ENCODE measurements around the gene BRAF. TPM values are rescaled to one million over a fixed set of nuclear protein-coding genes. Genes with fewer than 3 reads are reported as not detected.

BRAF gene
- total and polyA plus RNA-seq, 2 of the 8 experiments (the other 6 are each of a cell fraction or from before 2014, with no cell fraction given): 11.4 to 32.6 TPM

- no peak for TF ChIP-seq HDAC2 (IDR thresholded peaks at IDR 0.05; ENCODE audit: borderline replicate concordance in 1 of 2, low read depth in 2 of 2, low read length in 2 of 2)
- no peak for TF ChIP-seq SIN3A (conservative IDR thresholded peaks at IDR 0.05 in 1 of 2, IDR thresholded peaks at IDR 0.05 in 1 of 2; ENCODE audit: low read depth in 1 of 2, low read length in 2 of 2)
- TF ChIP-seq RBBP5 (IDR thresholded peaks at IDR 0.05; ENCODE audit: borderline replicate concordance, low read depth, low read length): no peak
- TF ChIP-seq BACH1 (IDR thresholded peaks at IDR 0.05; ENCODE audit: low read length): no peak
- no peak for TF ChIP-seq MAFK (IDR thresholded peaks at IDR 0.05; ENCODE audit: low read depth, low read length)
- TF ChIP-seq HDAC6 (IDR thresholded peaks at IDR 0.05; ENCODE audit: low read depth, low read length): no peak
Observed at GRCh38 chr7:140885735-140886334, 38.9 kb downstream of the BRAF start (continued).
